T-helper 1 cell treated with Interleukin-12 subunit alpha and Interleukin-12 subunit beta and Interleukin-4 antibody, amounts not matched to agents 30 ng/mL and 1 ng/mL, for 36 hours (primary cell): Measurements from ENCODE around the gene ARHGEF16. TPM values are rescaled to one million over a fixed set of nuclear protein-coding genes. Genes with fewer than 3 reads are reported as not detected.

Experiments
- intact Hi-C: fragments of 100-400 bp; cut with micrococcal nuclease; formaldehyde crosslinking; loops from one replicate; pipeline ENCODE4 v1.15.1; 2024
- total RNA-seq: library from RNA; stranded (reverse); gene quantifications from 2 replicates; pipeline ENCODE4 v1.2.3, GENCODE V29; 2022

The ARHGEF16 gene
- total RNA-seq, 1 donor from 2014 or later = not detected

GRCh38 chr1:3500265-3500835 is 45.9 kb downstream of the ARHGEF16 start:
- intact Hi-C loops = no loop called here

GRCh38 chr1:3501437-3501836 is 47.0 kb downstream of the ARHGEF16 start:
- intact Hi-C loops = no loop called here

- intact Hi-C loops = no loop called here
Observed at GRCh38 chr1:3501856-3502640, 47.6 kb downstream of the ARHGEF16 start.

GRCh38 chr1:3502641-3503524 is 48.4 kb downstream of the ARHGEF16 start:
- intact Hi-C loops = no loop called here

GRCh38 chr1:3503525-3503886 is 49.0 kb downstream of the ARHGEF16 start:
- intact Hi-C loops = no loop called here

- intact Hi-C loops = no loop called here
Observed at GRCh38 chr1:3504151-3504821, 49.8 kb downstream of the ARHGEF16 start.

- intact Hi-C loops = no loop called here
Observed at GRCh38 chr1:3504822-3505153, 50.3 kb downstream of the ARHGEF16 start.

GRCh38 chr1:3505161-3505560 is 50.7 kb downstream of the ARHGEF16 start:
- intact Hi-C loops = no loop called here

- intact Hi-C loops = no loop called here
Observed at GRCh38 chr1:3506041-3506440, 51.6 kb downstream of the ARHGEF16 start.

- intact Hi-C loops = no loop called here
Observed at GRCh38 chr1:3506943-3507342, 52.5 kb downstream of the ARHGEF16 start.

- intact Hi-C loops = no loop called here
Observed at GRCh38 chr1:3507636-3508275, 53.3 kb downstream of the ARHGEF16 start.

- intact Hi-C loops = no loop called here
Observed at GRCh38 chr1:3508757-3509415, 54.4 kb downstream of the ARHGEF16 start.

- intact Hi-C loops = no loop called here
Observed at GRCh38 chr1:3509721-3510120, 55.3 kb downstream of the ARHGEF16 start.

- intact Hi-C loops = no loop called here
Observed at GRCh38 chr1:3510136-3510955, 55.9 kb downstream of the ARHGEF16 start.

- intact Hi-C loops = no loop called here
Observed at GRCh38 chr1:3510956-3511250, 56.4 kb downstream of the ARHGEF16 start.

- intact Hi-C loops = no loop called here
Observed at GRCh38 chr1:3511306-3511705, 56.8 kb downstream of the ARHGEF16 start.

GRCh38 chr1:3511856-3512255 is 57.4 kb downstream of the ARHGEF16 start:
- intact Hi-C loops = no loop called here

GRCh38 chr1:3514404-3514803 is 59.9 kb downstream of the ARHGEF16 start:
- intact Hi-C loops = no loop called here

- intact Hi-C loops = no loop called here
Observed at GRCh38 chr1:3515272-3515671, 60.8 kb downstream of the ARHGEF16 start.
